Neural progenitor cell (in vitro differentiated cells): ENCODE data around the gene NEDD4L. TPM values are rescaled to one million over a fixed set of nuclear protein-coding genes. Genes with fewer than 3 reads are reported as not detected.
A peak's percentile ranks its signal among the peaks of the same experiment; 100 is the strongest.

Experiments used
- DNase-seq: peaks from one replicate; pipeline ENCODE4 v3.0.0-alpha.2; 2016; ENCODE audit warnings: low spot score
- H2AFZ ChIP-seq: fragments of 200-600 bp; sonication (generic); replicated peaks from 2 replicates; pipeline ENCODE4 v1.6.1; 2016; ENCODE audit warnings: antibody characterized with exemption
- H3F3A ChIP-seq: fragments of 200-600 bp; sonication (generic); 2 replicates; pipeline ENCODE4 v1.6.1; 2016; ENCODE audit warnings: antibody characterized with exemption, low read depth
- H3K27ac ChIP-seq: fragments of 200-600 bp; sonication (generic); 2 replicates; pipeline ENCODE4 v1.5.1; 2016; ENCODE audit warnings: mild to moderate bottlenecking
- H3K27me3 ChIP-seq: fragments of 200-600 bp; sonication (generic); 2 replicates; pipeline ENCODE4 v1.6.1; 2016; ENCODE audit warnings: mild to moderate bottlenecking, moderate library complexity
- H3K36me3 ChIP-seq: fragments of 200-600 bp; sonication (generic); 2 replicates; pipeline ENCODE4 v1.5.1; 2016
- H3K4me1 ChIP-seq: fragments of 200-600 bp; sonication (generic); 2 replicates; pipeline ENCODE4 v1.6.1; 2016; ENCODE audit warnings: mixed run types
- H3K4me2 ChIP-seq: fragments of 200-600 bp; sonication (generic); 2 replicates; pipeline ENCODE4 v1.6.1; 2016
- H3K4me3 ChIP-seq: fragments of 200-600 bp; sonication (generic); 2 replicates; pipeline ENCODE4 v1.5.1; 2016
- H3K79me2 ChIP-seq: fragments of 200-600 bp; sonication (generic); 2 replicates; pipeline ENCODE4 v1.6.1; 2016; ENCODE audit warnings: low read depth
- H3K9ac ChIP-seq: fragments of 200-600 bp; sonication (generic); 2 replicates; pipeline ENCODE4 v1.6.1; 2016
- H3K9me3 ChIP-seq: fragments of 200-600 bp; sonication (generic); 2 replicates; pipeline ENCODE4 v1.5.1; 2016; ENCODE audit warnings: low read depth
- H4K20me1 ChIP-seq: fragments of 200-600 bp; sonication (generic); 2 replicates; pipeline ENCODE4 v1.6.1; 2016; ENCODE audit warnings: low read depth
- H3K27ac Mint-ChIP-seq: 3 replicates; pipeline ENCODE4 v1.8.0; 2021; ENCODE audit warnings: mixed read lengths
- H3K27me3 Mint-ChIP-seq: 2 replicates; pipeline ENCODE4 v1.8.0; 2022; ENCODE audit warnings: low read depth, mild to moderate bottlenecking, inconsistent platforms, moderate library complexity, mixed read lengths; ENCODE audit not compliant: insufficient read depth
- H3K36me3 Mint-ChIP-seq: 3 replicates; pipeline ENCODE4 v1.8.0; 2021; ENCODE audit warnings: mixed read lengths
- H3K4me1 Mint-ChIP-seq: 3 replicates; pipeline ENCODE4 v1.8.0; 2021; ENCODE audit warnings: mixed read lengths
- H3K4me3 Mint-ChIP-seq: 3 replicates; pipeline ENCODE4 v1.8.0; 2021; ENCODE audit warnings: mild to moderate bottlenecking, moderate library complexity, mixed read lengths
- H3K9me3 Mint-ChIP-seq: 3 replicates; pipeline ENCODE4 v1.8.0; 2020; ENCODE audit warnings: mixed read lengths
- EZH2 ChIP-seq: fragments of 200-600 bp; sonication (generic); IDR thresholded peaks from 2 replicates; pipeline ENCODE4 v1.6.1; 2017; ENCODE audit warnings: antibody characterized with exemption, mild to moderate bottlenecking, moderate library complexity
- EZH2phosphoT487 ChIP-seq: fragments of 200-600 bp; sonication (generic); IDR thresholded peaks from 2 replicates; pipeline ENCODE4 v1.6.1; 2017; ENCODE audit warnings: antibody characterized with exemption
- total RNA-seq: library from RNA; depleted of rRNA; stranded (reverse); fragments of >200 nt; gene quantifications from 2 replicates; pipeline ENCODE4 v1.2.3, GENCODE V29; 2015; ENCODE audit warnings: low replicate concordance
- TF ChIP-seq, protein P1 (sequence below): fragments of 200-600 bp; sonication (generic); IDR thresholded peaks from 2 replicates; pipeline ENCODE4 v1.5.1; 2017; ENCODE audit warnings: antibody characterized with exemption, mild to moderate bottlenecking

The NEDD4L gene
- total RNA-seq, 1 donor from 2014 or later, result 55.5 TPM

DNA sequence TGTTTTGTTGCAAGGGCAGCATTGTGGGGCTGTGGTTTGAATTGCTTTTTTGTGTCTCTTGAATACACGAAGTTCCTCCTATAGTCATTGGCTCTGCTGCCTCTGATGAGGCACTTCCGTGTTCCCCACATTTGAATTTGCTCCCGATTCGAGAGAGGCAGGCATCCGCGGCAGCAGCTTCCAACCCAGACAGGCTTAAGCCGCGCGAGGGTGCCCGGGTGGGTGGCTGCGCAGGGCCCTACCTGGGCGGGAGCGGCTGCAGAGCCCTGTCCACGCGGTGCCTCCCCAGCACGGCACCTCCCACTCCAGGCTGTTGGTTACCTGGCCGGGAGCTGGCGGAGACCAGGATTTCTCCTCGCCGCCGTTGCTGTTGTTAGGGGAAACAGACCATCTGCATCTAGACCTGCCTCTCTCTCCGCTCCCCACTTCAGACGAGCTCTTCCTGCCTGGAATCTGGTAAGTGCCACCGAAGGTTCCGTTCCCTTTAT lies 151.3 kb downstream of the NEDD4L start:
- peaks cover 7% of the 10 kb centered on the region for H3K79me2 ChIP-seq
- no peaks in the 10 kb centered on the region for H3F3A ChIP-seq
- Mint-ChIP-seq H3K27ac (no peak overlapping the region), H3K27me3 (peaks cover 12% of the 10 kb centered on the region), H3K4me1 (peaks cover 23% of the 10 kb centered on the region), H3K9me3 (no peaks in the 10 kb centered on the region), H3K36me3 (no peaks in the 10 kb centered on the region), H3K4me3 (peak overlapping the region; percentile 81)
- no peaks in the 10 kb centered on the region for H3K9me3 ChIP-seq
- peak; percentile 41 for DNase-seq
- peak overlapping the region; percentile 76 for H3K4me2 ChIP-seq
- peak overlapping the region; percentile 45 for H2AFZ ChIP-seq
- no peak overlapping the region for H3K9ac ChIP-seq
- no peak for TF ChIP-seq EZH2
- TF ChIP-seq, protein P1, sequence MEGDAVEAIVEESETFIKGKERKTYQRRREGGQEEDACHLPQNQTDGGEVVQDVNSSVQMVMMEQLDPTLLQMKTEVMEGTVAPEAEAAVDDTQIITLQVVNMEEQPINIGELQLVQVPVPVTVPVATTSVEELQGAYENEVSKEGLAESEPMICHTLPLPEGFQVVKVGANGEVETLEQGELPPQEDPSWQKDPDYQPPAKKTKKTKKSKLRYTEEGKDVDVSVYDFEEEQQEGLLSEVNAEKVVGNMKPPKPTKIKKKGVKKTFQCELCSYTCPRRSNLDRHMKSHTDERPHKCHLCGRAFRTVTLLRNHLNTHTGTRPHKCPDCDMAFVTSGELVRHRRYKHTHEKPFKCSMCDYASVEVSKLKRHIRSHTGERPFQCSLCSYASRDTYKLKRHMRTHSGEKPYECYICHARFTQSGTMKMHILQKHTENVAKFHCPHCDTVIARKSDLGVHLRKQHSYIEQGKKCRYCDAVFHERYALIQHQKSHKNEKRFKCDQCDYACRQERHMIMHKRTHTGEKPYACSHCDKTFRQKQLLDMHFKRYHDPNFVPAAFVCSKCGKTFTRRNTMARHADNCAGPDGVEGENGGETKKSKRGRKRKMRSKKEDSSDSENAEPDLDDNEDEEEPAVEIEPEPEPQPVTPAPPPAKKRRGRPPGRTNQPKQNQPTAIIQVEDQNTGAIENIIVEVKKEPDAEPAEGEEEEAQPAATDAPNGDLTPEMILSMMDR, result no peak
- TF ChIP-seq EZH2phosphoT487, result no peak
- peaks cover 11% of the 10 kb centered on the region for H3K27me3 ChIP-seq
- peaks cover 35% of the 10 kb centered on the region for H4K20me1 ChIP-seq
- peaks cover 14% of the 10 kb centered on the region for H3K4me1 ChIP-seq
- H3K27ac ChIP-seq, result no peak overlapping the region
- peak overlapping the region; percentile 44 for H3K4me3 ChIP-seq
- no peaks in the 10 kb centered on the region for H3K36me3 ChIP-seq

DNA sequence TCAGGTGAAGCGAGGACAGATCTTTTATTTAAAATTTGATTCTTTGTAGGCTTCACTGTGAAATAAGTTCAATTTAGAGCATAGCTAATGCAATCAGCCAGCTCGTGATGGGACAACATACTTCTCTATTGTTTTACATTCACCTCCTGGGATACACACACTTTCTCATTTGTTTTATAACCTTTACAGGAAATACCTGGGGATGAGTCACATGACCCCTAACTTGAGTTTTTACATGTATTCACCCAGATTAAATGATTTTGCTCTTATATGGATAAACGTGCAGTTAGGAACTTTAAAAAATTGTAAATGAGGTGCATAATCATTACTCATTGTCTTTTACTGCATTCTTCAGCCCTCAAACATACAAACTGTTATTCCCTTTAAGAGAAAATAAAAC lies 152.1 kb downstream of the NEDD4L start:
- H3K4me2 ChIP-seq, result peak overlapping the region; percentile 76
- H3F3A ChIP-seq, result no peaks in the 10 kb centered on the region
- no peak overlapping the region for H3K9ac ChIP-seq
- H3K27ac ChIP-seq, result no peak overlapping the region
- Mint-ChIP-seq H3K4me3 (peak overlapping the region; percentile 81), H3K36me3 (no peaks in the 10 kb centered on the region), H3K4me1 (peaks cover 23% of the 10 kb centered on the region), H3K27me3 (peaks cover 12% of the 10 kb centered on the region), H3K27ac (no peak overlapping the region), H3K9me3 (no peaks in the 10 kb centered on the region)
- peaks cover 14% of the 10 kb centered on the region for H3K4me1 ChIP-seq
- TF ChIP-seq EZH2phosphoT487, result no peak
- TF ChIP-seq, protein P1, result no peak
- TF ChIP-seq EZH2, result no peak
- peaks cover 29% of the 10 kb centered on the region for H4K20me1 ChIP-seq
- no peak for DNase-seq
- H3K4me3 ChIP-seq, result no peak overlapping the region
- H3K79me2 ChIP-seq, result peaks cover 7% of the 10 kb centered on the region
- H3K27me3 ChIP-seq, result peaks cover 11% of the 10 kb centered on the region
- H3K36me3 ChIP-seq, result no peaks in the 10 kb centered on the region
- H3K9me3 ChIP-seq, result no peaks in the 10 kb centered on the region
- no peak overlapping the region for H2AFZ ChIP-seq

DNA sequence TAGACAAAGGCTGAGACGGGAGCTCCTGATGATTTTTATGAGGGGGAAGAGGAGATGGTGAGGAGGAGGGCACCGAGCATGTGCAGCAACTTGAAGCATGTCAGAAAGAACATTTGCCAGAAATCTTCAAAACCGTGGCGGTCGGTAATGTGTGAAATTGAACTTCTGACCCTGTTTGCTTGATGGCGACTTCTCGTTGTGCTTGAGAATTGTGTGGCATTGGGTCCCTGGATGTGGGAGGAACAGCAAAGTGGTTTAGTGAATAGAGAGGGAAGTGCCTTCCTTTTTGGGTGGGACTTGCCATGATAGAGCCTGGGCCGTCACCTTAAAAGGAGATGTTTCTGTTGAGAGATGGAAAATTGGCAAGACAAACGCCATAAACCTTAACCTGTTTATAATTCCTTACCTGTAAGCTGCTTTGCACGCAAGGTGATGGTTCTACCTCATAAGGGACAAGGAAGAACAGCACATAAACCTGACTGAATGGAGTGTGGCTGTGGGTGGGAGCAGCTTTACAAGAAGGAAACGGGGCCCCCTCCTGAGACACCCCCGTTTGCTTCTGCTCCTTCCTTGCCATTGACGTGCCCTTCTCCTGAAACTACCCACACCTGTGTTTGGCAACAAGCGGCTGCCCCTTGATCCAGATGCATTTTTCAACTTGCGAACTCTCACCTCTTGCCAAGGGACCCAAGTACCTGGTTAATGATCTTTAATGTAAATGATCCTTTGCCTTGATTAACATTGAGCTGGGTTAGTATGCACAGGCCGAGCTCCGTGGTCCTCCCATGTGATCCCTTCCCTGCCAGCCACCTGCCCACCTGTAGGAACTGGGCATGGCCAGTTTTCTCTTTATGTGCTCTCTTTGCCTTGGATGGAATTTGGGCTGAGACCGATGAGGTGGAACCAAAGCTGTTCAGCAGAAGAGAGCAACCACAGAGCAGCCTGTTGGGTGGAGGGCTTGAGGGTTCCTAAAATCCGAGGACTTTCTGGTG lies 153.2 kb downstream of the NEDD4L start:
- Histone ChIP-seq H4K20me1 (peaks cover 35% of the 10 kb centered on the region), H3K27me3 (peaks cover 11% of the 10 kb centered on the region), H3K27ac (no peak overlapping the region), H3K4me1 (peaks cover 20% of the 10 kb centered on the region), H3K4me3 (no peak overlapping the region), H3F3A (peaks cover 1% of the 10 kb centered on the region), H3K9me3 (no peaks in the 10 kb centered on the region), H3K4me2 (no peak overlapping the region), H2AFZ (no peak overlapping the region), H3K79me2 (peaks cover 7% of the 10 kb centered on the region), H3K9ac (no peak overlapping the region), H3K36me3 (no peaks in the 10 kb centered on the region)
- peaks cover 8% of the 10 kb centered on the region for H3K27me3 Mint-ChIP-seq
- TF ChIP-seq, protein P1, result no peak
- TF ChIP-seq EZH2phosphoT487, result no peak
- no peak for TF ChIP-seq EZH2
- peak overlapping the region; percentile 10 for H3K4me3 Mint-ChIP-seq
- H3K27ac Mint-ChIP-seq, result no peak overlapping the region
- DNase-seq, result no peak
- no peaks in the 10 kb centered on the region for H3K9me3 Mint-ChIP-seq
- H3K4me1 Mint-ChIP-seq, result peaks cover 23% of the 10 kb centered on the region
- H3K36me3 Mint-ChIP-seq, result no peaks in the 10 kb centered on the region
